Adipocyte (in vitro differentiated cells): ENCODE data around the gene PPP2R2D.

Experiments
- DNase-seq: peaks from one replicate; pipeline ENCODE4 v3.0.0-alpha.2; 2015; ENCODE audit warnings: low read depth
- H3K27me3 ChIP-seq: replicated peaks from 2 replicates; pipeline ENCODE4 v1.7.0; 2013; ENCODE audit warnings: mild to moderate bottlenecking, low read length, moderate library complexity; ENCODE audit not compliant: control insufficient read depth, insufficient read depth
- H3K36me3 ChIP-seq: 2 replicates; pipeline ENCODE4 v1.7.0; 2013; ENCODE audit warnings: low read length, mild to moderate bottlenecking, moderate library complexity; ENCODE audit not compliant: control insufficient read depth, insufficient read depth, severe bottlenecking
- H3K4me1 ChIP-seq: 2 replicates; pipeline ENCODE4 v1.7.0; 2013; ENCODE audit warnings: mild to moderate bottlenecking, low read length, moderate library complexity; ENCODE audit not compliant: control insufficient read depth, insufficient read depth
- H3K4me3 ChIP-seq: 2 replicates; pipeline ENCODE4 v1.7.0; 2013; ENCODE audit warnings: mild to moderate bottlenecking, low read length, moderate library complexity
- H3K9ac ChIP-seq: 2 replicates; pipeline ENCODE4 v1.7.0; 2013; ENCODE audit warnings: mild to moderate bottlenecking, low read length, moderate library complexity
- H3K9me3 ChIP-seq: 2 replicates; pipeline ENCODE4 v1.7.0; 2013; ENCODE audit warnings: mild to moderate bottlenecking, low read length, moderate library complexity; ENCODE audit not compliant: control insufficient read depth

The PPP2R2D gene

GRCh38 chr10:131858118-131858515 lies 42.7 kb upstream of the PPP2R2D start:
- Histone ChIP-seq H3K9me3 (no peaks in the 10 kb centered on the region), H3K4me3 (no peak overlapping the region), H3K4me1 (no peaks in the 10 kb centered on the region), H3K9ac (no peak overlapping the region), H3K27me3 (peaks cover 15% of the 10 kb centered on the region), H3K36me3 (no peaks in the 10 kb centered on the region)
- no peak for DNase-seq

DNA sequence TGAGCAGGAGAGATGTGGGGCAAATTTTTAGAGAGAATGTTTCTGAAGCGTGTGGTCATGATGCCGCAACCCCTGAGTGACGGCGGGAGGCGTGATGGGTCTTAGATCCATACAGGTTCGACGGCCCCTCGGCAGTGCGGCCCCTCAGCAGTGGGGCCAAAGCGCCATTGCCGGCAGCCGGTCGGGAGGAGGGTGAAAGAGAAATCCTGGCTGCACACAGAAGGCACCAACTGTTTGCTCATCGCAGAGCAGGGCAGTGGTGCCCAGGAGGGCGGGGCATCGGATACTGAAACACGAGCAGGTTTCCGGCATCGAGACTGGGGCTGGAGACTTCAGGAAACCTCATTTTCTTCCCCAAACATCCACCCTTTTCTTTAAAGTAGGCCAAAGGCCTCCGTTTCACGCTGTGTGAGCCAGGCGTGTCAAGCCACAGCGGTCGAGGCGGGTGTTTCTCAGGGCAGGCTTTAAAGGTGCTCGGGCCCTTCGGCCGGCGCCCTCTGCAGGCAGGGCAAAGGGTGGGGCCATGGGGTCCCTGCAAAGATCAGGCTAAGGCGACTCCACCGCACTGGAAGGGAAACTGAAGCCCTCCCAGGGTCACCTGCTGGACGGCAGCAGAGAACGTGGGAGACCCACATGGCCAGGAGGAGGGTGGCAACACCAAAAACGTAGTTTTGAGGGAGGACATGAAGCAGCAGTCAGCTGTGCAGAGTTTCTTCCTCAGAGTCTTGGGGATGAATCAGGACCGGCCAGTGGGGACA lies 42.0 kb upstream of the PPP2R2D start:
- Histone ChIP-seq H3K4me3 (no peak overlapping the region), H3K36me3 (no peaks in the 10 kb centered on the region), H3K9ac (no peak overlapping the region), H3K9me3 (no peaks in the 10 kb centered on the region), H3K27me3 (peaks cover 18% of the 10 kb centered on the region), H3K4me1 (no peaks in the 10 kb centered on the region)
- no peak for DNase-seq

- Histone ChIP-seq H3K4me1 (no peaks in the 10 kb centered on the region), H3K4me3 (no peak overlapping the region), H3K9me3 (no peaks in the 10 kb centered on the region), H3K36me3 (no peaks in the 10 kb centered on the region), H3K9ac (no peak overlapping the region), H3K27me3 (peaks cover 18% of the 10 kb centered on the region)
- no peak for DNase-seq
Observed at GRCh38 chr10:131859341-131860020, 41.3 kb upstream of the PPP2R2D start.

- peaks cover 14% of the 10 kb centered on the region for H3K27me3 ChIP-seq
- no peak overlapping the region for H3K4me3 ChIP-seq
- no peaks in the 10 kb centered on the region for H3K9me3 ChIP-seq
- DNase-seq, result no peak
- H3K4me1 ChIP-seq, result no peaks in the 10 kb centered on the region
- no peaks in the 10 kb centered on the region for H3K36me3 ChIP-seq
- no peak overlapping the region for H3K9ac ChIP-seq
Observed at GRCh38 chr10:131860311-131860710, 40.5 kb upstream of the PPP2R2D start.

DNA sequence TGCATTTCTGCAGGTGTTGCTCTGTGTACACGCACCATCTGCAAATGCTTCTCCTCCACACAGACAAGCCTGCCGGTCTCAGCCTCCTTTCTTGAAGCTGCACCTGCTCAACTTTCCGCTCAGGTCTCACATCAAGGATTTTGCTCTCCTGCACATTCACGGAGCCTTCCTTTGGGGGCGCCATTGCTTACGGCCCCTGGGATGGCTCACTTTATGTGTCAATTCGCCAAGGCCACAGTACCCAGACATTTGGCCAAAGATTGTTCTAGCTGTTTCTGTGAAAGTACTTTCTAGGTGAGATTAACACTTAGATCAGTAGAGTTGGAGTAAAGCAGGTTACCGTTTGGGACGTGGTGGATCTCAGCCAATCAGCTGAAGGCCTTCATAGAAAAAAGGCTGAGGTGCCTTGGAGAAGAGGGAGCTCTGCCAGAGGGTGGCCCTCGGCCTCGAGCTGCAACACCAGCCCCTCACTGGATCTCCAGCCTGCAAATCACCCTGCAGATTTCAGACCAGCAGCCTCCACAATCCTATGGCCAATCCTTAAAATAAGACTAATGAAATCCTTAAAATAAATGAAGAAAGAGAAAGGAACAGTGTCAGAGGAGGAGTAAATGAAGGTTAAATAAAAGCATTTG lies 39.9 kb upstream of the PPP2R2D start:
- Histone ChIP-seq H3K4me3 (no peak overlapping the region), H3K27me3 (peaks cover 12% of the 10 kb centered on the region), H3K4me1 (no peaks in the 10 kb centered on the region), H3K36me3 (no peaks in the 10 kb centered on the region), H3K9ac (no peak overlapping the region), H3K9me3 (no peaks in the 10 kb centered on the region)
- no peak for DNase-seq

- H3K4me3 ChIP-seq, result no peak overlapping the region
- H3K4me1 ChIP-seq, result no peaks in the 10 kb centered on the region
- DNase-seq, result no peak
- no peaks in the 10 kb centered on the region for H3K9me3 ChIP-seq
- H3K27me3 ChIP-seq, result peaks cover 12% of the 10 kb centered on the region
- no peak overlapping the region for H3K9ac ChIP-seq
- no peaks in the 10 kb centered on the region for H3K36me3 ChIP-seq
Observed at GRCh38 chr10:131862548-131862947, 38.3 kb upstream of the PPP2R2D start.

DNA sequence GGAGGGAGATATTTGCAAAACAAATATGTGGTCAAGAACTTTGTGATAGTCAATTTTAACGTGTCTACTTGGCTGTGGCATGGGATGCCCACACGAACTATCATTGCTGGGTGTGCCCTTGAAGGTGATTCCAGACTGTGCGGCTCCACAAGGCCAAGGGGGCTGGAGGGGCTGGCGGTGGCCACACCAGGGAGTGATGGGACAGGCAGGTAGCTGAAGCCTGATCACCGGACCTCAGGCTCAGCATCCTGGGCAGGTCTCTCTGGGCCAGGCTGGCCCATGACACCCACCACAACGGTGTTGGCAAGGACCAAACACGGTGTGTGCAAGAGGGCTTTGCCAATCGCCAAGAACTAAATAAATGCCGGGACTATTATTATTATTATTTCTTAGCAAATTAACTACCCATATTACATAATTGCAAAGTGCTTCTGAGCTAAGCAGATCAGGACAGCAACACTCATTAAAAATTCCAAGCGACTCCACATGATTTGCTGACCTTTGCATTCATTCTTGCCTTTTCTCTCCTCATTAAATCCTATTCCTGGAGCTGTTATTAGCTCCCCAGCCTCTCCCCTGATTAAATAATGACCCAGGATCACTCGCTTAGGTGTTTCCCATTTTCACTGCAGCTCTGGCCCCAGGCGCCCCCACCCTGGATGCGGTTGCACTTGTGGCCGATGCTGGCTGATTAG lies 35.4 kb upstream of the PPP2R2D start:
- no peaks in the 10 kb centered on the region for H3K9me3 ChIP-seq
- no peak overlapping the region for H3K4me3 ChIP-seq
- DNase-seq, result no peak

GRCh38 chr10:131866673-131867072 lies 34.1 kb upstream of the PPP2R2D start:
- Histone ChIP-seq H3K9ac (no peak overlapping the region), H3K9me3 (no peaks in the 10 kb centered on the region), H3K4me1 (no peaks in the 10 kb centered on the region), H3K4me3 (no peak overlapping the region), H3K36me3 (no peaks in the 10 kb centered on the region), H3K27me3 (peaks cover 7% of the 10 kb centered on the region)
- no peak for DNase-seq

More for the DNA sequence above, 35.4 kb upstream of the PPP2R2D start:
- no peak overlapping the region for H3K9ac ChIP-seq
- no peaks in the 10 kb centered on the region for H3K4me1 ChIP-seq
- H3K36me3 ChIP-seq, result no peaks in the 10 kb centered on the region
- H3K27me3 ChIP-seq, result peaks cover 13% of the 10 kb centered on the region

DNA sequence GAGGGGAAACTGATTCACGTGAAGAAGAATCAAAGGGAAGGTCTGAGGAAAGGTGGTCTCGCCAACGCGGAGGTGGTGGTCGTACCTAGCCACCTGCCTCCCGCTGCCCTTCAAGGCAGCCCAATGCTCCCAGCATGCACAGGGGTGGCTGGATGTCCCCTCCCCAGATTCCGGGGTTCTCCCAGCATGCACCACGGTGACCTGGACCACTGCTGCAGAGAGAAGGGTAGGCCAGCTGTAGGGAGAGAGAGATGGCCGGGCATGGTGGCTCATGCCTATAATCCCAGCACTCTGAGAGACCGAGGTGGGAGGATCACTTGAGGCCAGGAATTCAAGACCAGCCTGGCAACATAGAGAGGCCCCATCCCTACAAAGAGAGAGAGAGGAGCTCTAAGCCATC lies 32.4 kb upstream of the PPP2R2D start:
- peaks cover 18% of the 10 kb centered on the region for H3K27me3 ChIP-seq
- H3K9ac ChIP-seq, result no peak overlapping the region
- no peak for DNase-seq
- H3K4me1 ChIP-seq, result no peaks in the 10 kb centered on the region
- no peaks in the 10 kb centered on the region for H3K36me3 ChIP-seq
- no peaks in the 10 kb centered on the region for H3K9me3 ChIP-seq
- no peak overlapping the region for H3K4me3 ChIP-seq

GRCh38 chr10:131869344-131869743 lies 31.5 kb upstream of the PPP2R2D start:
- no peak for DNase-seq
- H3K9ac ChIP-seq, result no peak overlapping the region

DNA sequence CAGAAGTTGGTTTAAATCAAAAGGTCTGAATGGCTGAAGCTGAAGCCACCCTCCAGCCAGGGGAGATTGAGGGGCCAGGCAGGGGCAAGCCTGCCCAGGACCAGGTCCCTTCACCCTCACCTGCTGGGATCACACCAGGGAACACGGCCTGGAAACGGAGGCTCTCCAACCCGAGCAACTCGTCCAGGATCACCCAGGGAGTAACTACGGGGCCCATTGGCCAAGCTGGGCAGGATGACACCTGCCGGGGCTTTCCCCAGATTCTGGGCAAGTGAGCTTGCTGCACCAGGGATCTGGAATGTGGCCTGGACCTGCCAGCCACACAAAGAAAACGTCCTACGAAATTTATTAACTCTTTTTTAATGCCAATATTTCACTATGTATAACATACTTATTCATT lies 30.4 kb upstream of the PPP2R2D start:
- H3K9ac ChIP-seq, result no peak overlapping the region
- DNase-seq, result no peak
- no peak overlapping the region for H3K4me3 ChIP-seq
- no peaks in the 10 kb centered on the region for H3K9me3 ChIP-seq
- no peaks in the 10 kb centered on the region for H3K36me3 ChIP-seq
- H3K27me3 ChIP-seq, result peaks cover 20% of the 10 kb centered on the region
- no peaks in the 10 kb centered on the region for H3K4me1 ChIP-seq

More at GRCh38 chr10:131869344-131869743, 31.5 kb upstream of the PPP2R2D start:
- no peaks in the 10 kb centered on the region for H3K36me3 ChIP-seq
- H3K4me1 ChIP-seq, result no peaks in the 10 kb centered on the region
- H3K9me3 ChIP-seq, result no peaks in the 10 kb centered on the region
- H3K27me3 ChIP-seq, result peaks cover 20% of the 10 kb centered on the region
- H3K4me3 ChIP-seq, result no peak overlapping the region
